Measurements from ENCODE around the gene PEX11G. TPM values are rescaled to one million over a fixed set of nuclear protein-coding genes. Genes with fewer than 3 reads are reported as not detected.

PEX11G gene
- total RNA-seq, 1 donor, result 2.9 TPM

DNA sequence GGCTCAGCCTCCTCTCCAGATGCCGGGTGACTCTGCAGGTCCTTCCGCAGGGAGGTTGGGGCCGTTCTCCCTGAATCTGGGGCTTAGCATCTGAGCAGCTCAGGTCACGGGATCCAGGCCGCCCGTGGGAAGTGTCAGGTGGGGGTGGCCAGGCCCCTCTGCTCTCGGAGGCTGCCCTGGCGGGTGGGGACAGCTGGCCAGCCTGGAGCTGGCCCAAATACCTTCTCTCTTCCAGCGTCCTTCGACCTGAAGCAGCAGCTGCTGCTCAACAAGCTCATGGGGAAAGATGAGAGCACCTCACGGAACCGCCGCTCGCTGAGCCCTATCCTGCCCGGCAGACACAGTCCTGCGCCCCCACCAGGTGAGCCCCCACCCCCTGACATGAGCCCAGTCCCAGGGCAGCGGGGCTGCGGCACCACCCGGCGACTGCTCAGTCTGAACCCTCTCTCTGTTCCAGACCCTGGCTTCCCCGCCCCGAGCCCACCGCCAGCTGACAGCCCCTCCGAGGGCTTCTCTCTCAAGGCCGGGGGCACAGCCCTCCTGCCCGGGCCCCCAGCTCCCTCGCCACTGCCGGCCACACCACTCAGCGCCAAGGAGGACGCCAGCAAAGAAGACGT, 19.1 kb downstream of the PEX11G start:
- TF ChIP-seq, protein P1, sequence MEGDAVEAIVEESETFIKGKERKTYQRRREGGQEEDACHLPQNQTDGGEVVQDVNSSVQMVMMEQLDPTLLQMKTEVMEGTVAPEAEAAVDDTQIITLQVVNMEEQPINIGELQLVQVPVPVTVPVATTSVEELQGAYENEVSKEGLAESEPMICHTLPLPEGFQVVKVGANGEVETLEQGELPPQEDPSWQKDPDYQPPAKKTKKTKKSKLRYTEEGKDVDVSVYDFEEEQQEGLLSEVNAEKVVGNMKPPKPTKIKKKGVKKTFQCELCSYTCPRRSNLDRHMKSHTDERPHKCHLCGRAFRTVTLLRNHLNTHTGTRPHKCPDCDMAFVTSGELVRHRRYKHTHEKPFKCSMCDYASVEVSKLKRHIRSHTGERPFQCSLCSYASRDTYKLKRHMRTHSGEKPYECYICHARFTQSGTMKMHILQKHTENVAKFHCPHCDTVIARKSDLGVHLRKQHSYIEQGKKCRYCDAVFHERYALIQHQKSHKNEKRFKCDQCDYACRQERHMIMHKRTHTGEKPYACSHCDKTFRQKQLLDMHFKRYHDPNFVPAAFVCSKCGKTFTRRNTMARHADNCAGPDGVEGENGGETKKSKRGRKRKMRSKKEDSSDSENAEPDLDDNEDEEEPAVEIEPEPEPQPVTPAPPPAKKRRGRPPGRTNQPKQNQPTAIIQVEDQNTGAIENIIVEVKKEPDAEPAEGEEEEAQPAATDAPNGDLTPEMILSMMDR (IDR thresholded peaks at IDR 0.05; ENCODE audit: extremely low read depth, low read depth, low read length), result no peak
- peaks cover 5% of the 10 kb centered on the region for H4K20me1 ChIP-seq (ENCODE audit: insufficient read depth, low read length)

DNA sequence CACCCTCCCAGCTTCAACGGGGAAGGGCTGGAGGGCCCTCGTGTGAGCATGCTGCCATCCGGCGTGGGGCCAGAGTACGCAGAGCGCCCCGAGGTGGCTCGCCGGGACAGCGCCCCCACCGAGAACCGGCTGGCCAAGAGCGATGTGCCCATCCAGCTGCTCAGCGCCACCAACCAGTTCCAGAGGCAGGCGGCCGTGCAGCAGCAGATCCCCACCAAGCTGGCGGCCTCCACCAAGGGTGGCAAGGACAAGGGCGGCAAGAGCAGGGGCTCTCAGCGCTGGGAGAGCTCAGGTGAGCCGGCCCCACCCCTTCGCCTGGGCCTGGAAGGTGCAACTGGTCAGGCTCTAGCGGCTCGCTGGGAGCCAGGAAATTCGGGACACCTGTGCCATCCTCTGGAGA, 20.0 kb downstream of the PEX11G start:
- Histone ChIP-seq H3K79me2 (ENCODE audit: insufficient read depth, low read length) (no peaks in the 10 kb centered on the region), H3K9me3 (ENCODE audit: low read depth, low read length) (no peaks in the 10 kb centered on the region), H2AFZ (ENCODE audit: low read length) (no peak overlapping the region), H3K27ac (ENCODE audit: low read depth, low read length) (no peak overlapping the region), H3K4me2 (ENCODE audit: insufficient read depth, low read length) (no peak overlapping the region), H3K4me1 (ENCODE audit: insufficient read depth, low read length) (no peaks in the 10 kb centered on the region), H3K4me3 (ENCODE audit: insufficient read depth, low read length) (no peak overlapping the region), H3K36me3 (ENCODE audit: insufficient read depth, low read length) (peaks cover 6% of the 10 kb centered on the region), H3K27me3 (ENCODE audit: insufficient read depth, low read length) (no peaks in the 10 kb centered on the region), H4K20me1 (ENCODE audit: insufficient read depth, low read length) (peaks cover 5% of the 10 kb centered on the region)
- TF ChIP-seq, protein P1 (IDR thresholded peaks at IDR 0.05; ENCODE audit: extremely low read depth, low read depth, low read length), result no peak
- DNase-seq (ENCODE audit: insufficient read length, low spot score, missing footprints), result no peak

More for the DNA sequence above, 19.1 kb downstream of the PEX11G start:
- H3K9me3 ChIP-seq (ENCODE audit: low read depth, low read length), result no peaks in the 10 kb centered on the region
- H3K4me3 ChIP-seq (ENCODE audit: insufficient read depth, low read length), result no peak overlapping the region
- no peak overlapping the region for H2AFZ ChIP-seq (ENCODE audit: low read length)
- DNase-seq (ENCODE audit: insufficient read length, low spot score, missing footprints), result peak; percentile 72
- H3K79me2 ChIP-seq (ENCODE audit: insufficient read depth, low read length), result no peaks in the 10 kb centered on the region
- no peak overlapping the region for H3K27ac ChIP-seq (ENCODE audit: low read depth, low read length)
- peaks cover 6% of the 10 kb centered on the region for H3K36me3 ChIP-seq (ENCODE audit: insufficient read depth, low read length)
- H3K4me2 ChIP-seq (ENCODE audit: insufficient read depth, low read length), result no peak overlapping the region
- H3K27me3 ChIP-seq (ENCODE audit: insufficient read depth, low read length), result no peaks in the 10 kb centered on the region
- no peaks in the 10 kb centered on the region for H3K4me1 ChIP-seq (ENCODE audit: insufficient read depth, low read length)

- no peaks in the 10 kb centered on the region for H3K9me3 ChIP-seq (ENCODE audit: low read depth, low read length)
- no peaks in the 10 kb centered on the region for H3K4me1 ChIP-seq (ENCODE audit: insufficient read depth, low read length)
- H3K36me3 ChIP-seq (ENCODE audit: insufficient read depth, low read length), result peaks cover 8% of the 10 kb centered on the region
- DNase-seq (ENCODE audit: insufficient read length, low spot score, missing footprints), result peak; percentile 81
- no peaks in the 10 kb centered on the region for H3K79me2 ChIP-seq (ENCODE audit: insufficient read depth, low read length)
- no peak overlapping the region for H2AFZ ChIP-seq (ENCODE audit: low read length)
- H3K4me3 ChIP-seq (ENCODE audit: insufficient read depth, low read length), result no peak overlapping the region
- TF ChIP-seq, protein P1 (IDR thresholded peaks at IDR 0.05; ENCODE audit: extremely low read depth, low read depth, low read length), result no peak
- no peaks in the 10 kb centered on the region for H3K27me3 ChIP-seq (ENCODE audit: insufficient read depth, low read length)
- H3K27ac ChIP-seq (ENCODE audit: low read depth, low read length), result no peak overlapping the region
- H3K4me2 ChIP-seq (ENCODE audit: insufficient read depth, low read length), result no peak overlapping the region
- peaks cover 5% of the 10 kb centered on the region for H4K20me1 ChIP-seq (ENCODE audit: insufficient read depth, low read length)
These were observed 21.5 kb downstream of the PEX11G start for GRCh38 chr19:7467009-7467989.

- peak; percentile 41 for DNase-seq (ENCODE audit: insufficient read length, low spot score, missing footprints)
- H3K79me2 ChIP-seq (ENCODE audit: insufficient read depth, low read length), result no peaks in the 10 kb centered on the region
- H2AFZ ChIP-seq (ENCODE audit: low read length), result no peak overlapping the region
- TF ChIP-seq, protein P1 (IDR thresholded peaks at IDR 0.05; ENCODE audit: extremely low read depth, low read depth, low read length), result no peak
- H3K4me3 ChIP-seq (ENCODE audit: insufficient read depth, low read length), result no peak overlapping the region
- H3K36me3 ChIP-seq (ENCODE audit: insufficient read depth, low read length), result peaks cover 16% of the 10 kb centered on the region
- no peaks in the 10 kb centered on the region for H3K27me3 ChIP-seq (ENCODE audit: insufficient read depth, low read length)
- no peak overlapping the region for H3K27ac ChIP-seq (ENCODE audit: low read depth, low read length)
- H4K20me1 ChIP-seq (ENCODE audit: insufficient read depth, low read length), result no peaks in the 10 kb centered on the region
- no peaks in the 10 kb centered on the region for H3K9me3 ChIP-seq (ENCODE audit: low read depth, low read length)
- no peak overlapping the region for H3K4me2 ChIP-seq (ENCODE audit: insufficient read depth, low read length)
- no peaks in the 10 kb centered on the region for H3K4me1 ChIP-seq (ENCODE audit: insufficient read depth, low read length)
These were observed 25.3 kb downstream of the PEX11G start for GRCh38 chr19:7463575-7463974.

All from osteoblast (primary cell).